Gastroesophageal sphincter (tissue), 4 donors: ENCODE data around the gene GPN1. TPM values are rescaled to one million over a fixed set of nuclear protein-coding genes. Genes with fewer than 3 reads are reported as not detected.

Experiments used
- ATAC-seq: fragments of 150-250 bp; one replicate; pipeline ENCODE4 v1.9.1; 2016; ENCODE audit warnings: mild to moderate bottlenecking, moderate library complexity
- H3K27ac ChIP-seq, 4 donors: fragments of 200-600 bp; sonication (generic) in 3 of 4; 1 replicate in 3 of 4; 2 replicates in 1 of 4; pipeline ENCODE4 v1.5.1; 2016 to 2019
- H3K27me3 ChIP-seq: fragments of 200-600 bp; sonication (generic); one replicate; pipeline ENCODE4 v1.5.1; 2019
- H3K36me3 ChIP-seq, 2 donors: fragments of 200-600 bp; sonication (generic); one replicate each; pipeline ENCODE4 v1.5.1; 2019; ENCODE audit warnings: control low read depth in 1 of 2
- H3K4me1 ChIP-seq, 3 donors: fragments of 200-600 bp; sonication (generic); 1 replicate in 2 of 3; 2 replicates in 1 of 3; pipeline ENCODE4 v1.5.1; 2016 to 2019; ENCODE audit warnings: control low read depth in 2 of 3
- H3K4me3 ChIP-seq, 2 donors: fragments of 200-600 bp; sonication (generic); one replicate each; pipeline ENCODE4 v1.5.1; 2019; ENCODE audit warnings: mild to moderate bottlenecking in 1 of 2, moderate library complexity in 1 of 2
- H3K9me3 ChIP-seq, 3 donors: fragments of 200-600 bp; sonication (generic); one replicate each; pipeline ENCODE4 v1.5.1; 2017 to 2019; ENCODE audit warnings: control low read depth in 2 of 3
- CTCF ChIP-seq, 4 experiments: fragments of 200-600 bp in 2 of 4; fragments of 450-650 bp in 2 of 4; sonication (generic) in 1 of 4; IDR thresholded peaks; one replicate each; pipeline ENCODE4 v1.5.1; 2017 to 2019; ENCODE audit warnings: antibody characterized with exemption in 4 of 4, mild to moderate bottlenecking in 2 of 4, moderate library complexity in 2 of 4
- EP300 ChIP-seq: sonication (generic); formaldehyde crosslinking; IDR thresholded peaks from one replicate; pipeline ENCODE4 v1.6.1; 2017; ENCODE audit warnings: antibody characterized with exemption, mild to moderate bottlenecking
- POLR2A ChIP-seq, 2 donors: fragments of 450-650 bp; IDR thresholded peaks; one replicate each; pipeline ENCODE4 v1.6.1; 2017; ENCODE audit warnings: antibody characterized with exemption in 2 of 2, mild to moderate bottlenecking in 2 of 2, moderate library complexity in 1 of 2
- POLR2AphosphoS5 ChIP-seq: sonication (generic); formaldehyde crosslinking; IDR thresholded peaks from one replicate; pipeline ENCODE4 v1.6.1; 2017; ENCODE audit warnings: antibody characterized with exemption
- WGBS, 2 donors: methylation state at CpG; one replicate each; pipeline ENCODE4 v1.1.5; 2018; ENCODE audit warnings: low coverage in 1 of 2; 5-methylcytosine and 5-hydroxymethylcytosine counted together
- small RNA-seq, 4 donors: library from RNA; depleted of rRNA; stranded (forward); fragments of <200 nt; gene quantifications; one replicate each; pipeline ENCODE3, GENCODE V24; 2016
- total RNA-seq, 4 donors: library from RNA; depleted of rRNA; stranded (reverse); fragments of >200 nt; gene quantifications; one replicate each; pipeline ENCODE4 v1.1.0, GENCODE V29; 2016

The GPN1 gene
- total RNA-seq, 4 donors from 2014 or later, result 20.9 to 34.5 (median 21.4) TPM

- TF ChIP-seq EP300, result no peak
- no peak for TF ChIP-seq POLR2AphosphoS5
- no peak for TF ChIP-seq POLR2A (IDR thresholded peaks at IDR 0.05)
- no peak for TF ChIP-seq CTCF (IDR thresholded peaks at IDR 0.05)
- H3K27ac ChIP-seq, result no peak overlapping the region
- H3K4me3 ChIP-seq, result no peak overlapping the region
- peaks cover 0 to 89% of the 10 kb centered on the region in 2 donors for H3K36me3 ChIP-seq
- ATAC-seq, result no peak
- no peaks in the 10 kb centered on the region for H3K9me3 ChIP-seq
- WGBS, 2 donors, result 97 to 100% methylated on average over 2 of the region's 3 CpGs
- H3K4me1 ChIP-seq, result peaks cover 0 to 8% (median 0%) of the 10 kb centered on the region in 3 donors
- no peaks in the 10 kb centered on the region for H3K27me3 ChIP-seq
Observed at GRCh38 chr2:27685577-27685976, 56.7 kb downstream of the GPN1 start.

- Histone ChIP-seq H3K4me3 (no peak overlapping the region), H3K9me3 (no peaks in the 10 kb centered on the region), H3K27ac (no peak overlapping the region), H3K36me3 (peaks cover 0 to 80% of the 10 kb centered on the region in 2 donors), H3K4me1 (peaks cover 0 to 8% (median 0%) of the 10 kb centered on the region in 3 donors), H3K27me3 (no peaks in the 10 kb centered on the region)
- 80 to 100% methylated on average over 1 of the region's 1 CpG for WGBS, 2 donors
- ATAC-seq, result no peak
- TF ChIP-seq CTCF (IDR thresholded peaks at IDR 0.05) (no peak), EP300 (no peak)
Observed at GRCh38 chr2:27687232-27687631, 58.4 kb downstream of the GPN1 start.

GRCh38 chr2:27689424-27689823 is 60.6 kb downstream of the GPN1 start:
- WGBS, 2 donors, result 89 to 100% methylated on average over 1 to 2 of the region's 2 CpGs
- peaks cover 0 to 83% of the 10 kb centered on the region in 2 donors for H3K36me3 ChIP-seq
- ATAC-seq, result no peak

GRCh38 chr2:27690052-27690451 is 61.2 kb downstream of the GPN1 start:
- H3K36me3 ChIP-seq, result peaks cover under 1 to 86% of the 10 kb centered on the region in 2 donors
- no peak for ATAC-seq

More at GRCh38 chr2:27689424-27689823, 60.6 kb downstream of the GPN1 start:
- no peak overlapping the region for H3K4me3 ChIP-seq
- no peaks in the 10 kb centered on the region for H3K9me3 ChIP-seq
- no peak overlapping the region for H3K27ac ChIP-seq
- TF ChIP-seq POLR2AphosphoS5, result no peak
- no peak for TF ChIP-seq POLR2A (IDR thresholded peaks at IDR 0.05)
- H3K4me1 ChIP-seq, result no peaks in the 10 kb centered on the region
- H3K27me3 ChIP-seq, result no peaks in the 10 kb centered on the region

GRCh38 chr2:27697660-27698059 is 68.8 kb downstream of the GPN1 start:
- TF ChIP-seq EP300 (no peak), CTCF (IDR thresholded peaks at IDR 0.05) (no peak), POLR2A (IDR thresholded peaks at IDR 0.05) (no peak), POLR2AphosphoS5 (no peak)
- H3K36me3 ChIP-seq, result peaks cover 4 to 65% of the 10 kb centered on the region in 2 donors
- no peaks in the 10 kb centered on the region for H3K27me3 ChIP-seq
- H3K27ac ChIP-seq, result no peak overlapping the region
- H3K9me3 ChIP-seq, result no peaks in the 10 kb centered on the region
- no peak overlapping the region for H3K4me3 ChIP-seq
- H3K4me1 ChIP-seq, result no peaks in the 10 kb centered on the region
- WGBS, 2 donors, result 57 to 75% methylated on average over 1 of the region's 1 CpG
- no peak for ATAC-seq

More at GRCh38 chr2:27690052-27690451, 61.2 kb downstream of the GPN1 start:
- H3K27me3 ChIP-seq, result no peaks in the 10 kb centered on the region
- no peaks in the 10 kb centered on the region for H3K4me1 ChIP-seq
- no peaks in the 10 kb centered on the region for H3K9me3 ChIP-seq
- TF ChIP-seq CTCF (IDR thresholded peaks at IDR 0.05), result no peak
- no peak overlapping the region for H3K4me3 ChIP-seq
- H3K27ac ChIP-seq, result no peak overlapping the region

Small RNA genes lying within 50 kb of the gene (small RNA-seq; reads per million reads assigned to genes)
- gene RF00340, result 0 reads per million in 4 donors

Other genes starting within 250 kb of the GPN1 start
- gene ZNF513, start 248.3 kb upstream of the GPN1 start, total RNA-seq, result 10 to 100 TPM in 2 of 4 donors, 1 to 10 TPM in 2; 6.6 to 16.3 (median 11.0) TPM
- 10 to 100 TPM; 50.2 to 74.2 (median 58.8) TPM for gene PPM1G, start 219.5 kb upstream of the GPN1 start, total RNA-seq
- 10 to 100 TPM; 78.5 to 90.7 (median 89.1) TPM for gene NRBP1, start 200.4 kb upstream of the GPN1 start, total RNA-seq
- gene KRTCAP3, start 186.7 kb upstream of the GPN1 start, total RNA-seq, result 1 to 10 TPM in 1 of 4 donors, under 1 TPM in 1, not detected in 2; 0.94 to 1.1 TPM
- gene IFT172, start 139.3 kb upstream of the GPN1 start, total RNA-seq, result 10 to 100 TPM; 17.9 to 34.8 (median 30.3) TPM
- 10 to 100 TPM in 2 of 4 donors, 1 to 10 TPM in 2; 7.0 to 11.7 (median 9.9) TPM for gene FNDC4, start 133.8 kb upstream of the GPN1 start, total RNA-seq
- under 1 TPM in 1 of 4 donors, not detected in 3; 0.58 TPM for gene GCKR, start 132.2 kb upstream of the GPN1 start, total RNA-seq
- gene ZNF512, start 46.0 kb upstream of the GPN1 start, total RNA-seq, result 10 to 100 TPM; 32.3 to 52.1 (median 44.4) TPM
- 10 to 100 TPM in 1 of 4 donors, 1 to 10 TPM in 3; 3.1 to 14.0 (median 5.0) TPM for gene CCDC121, start within 50 bp of the GPN1 start, total RNA-seq
- gene SUPT7L, start 34.6 kb downstream of the GPN1 start, total RNA-seq, result 10 to 100 TPM; 15.1 to 31.9 (median 25.6) TPM
- 10 to 100 TPM; 18.1 to 23.5 (median 21.4) TPM for gene SLC4A1AP, start 34.8 kb downstream of the GPN1 start, total RNA-seq
- 100 to 1,000 TPM; 216 to 448 (median 360) TPM for gene MRPL33, start 142.7 kb downstream of the GPN1 start, total RNA-seq